Gastroesophageal sphincter (tissue), 4 donors: Measurements from ENCODE around the gene OR10G3. TPM values are rescaled to one million over a fixed set of nuclear protein-coding genes. Genes with fewer than 3 reads are reported as not detected.
"Not testable (repeated sequence)": the region's sequence is repeated elsewhere in the genome, so short reads cannot be mapped to it uniquely, and the experiment has no call there.

ENCODE experiments used
- ATAC-seq: fragments of 150-250 bp; one replicate; pipeline ENCODE4 v1.9.1; 2016; ENCODE audit warnings: mild to moderate bottlenecking, moderate library complexity
- H3K27ac ChIP-seq, 4 donors: fragments of 200-600 bp; sonication (generic) in 3 of 4; 1 replicate in 3 of 4; 2 replicates in 1 of 4; pipeline ENCODE4 v1.5.1; 2016 to 2019
- H3K27me3 ChIP-seq: fragments of 200-600 bp; sonication (generic); one replicate; pipeline ENCODE4 v1.5.1; 2019
- H3K36me3 ChIP-seq, 2 donors: fragments of 200-600 bp; sonication (generic); one replicate each; pipeline ENCODE4 v1.5.1; 2019; ENCODE audit warnings: control low read depth in 1 of 2
- H3K4me1 ChIP-seq, 3 donors: fragments of 200-600 bp; sonication (generic); 1 replicate in 2 of 3; 2 replicates in 1 of 3; pipeline ENCODE4 v1.5.1; 2016 to 2019; ENCODE audit warnings: control low read depth in 2 of 3
- H3K4me3 ChIP-seq, 2 donors: fragments of 200-600 bp; sonication (generic); one replicate each; pipeline ENCODE4 v1.5.1; 2019; ENCODE audit warnings: mild to moderate bottlenecking in 1 of 2, moderate library complexity in 1 of 2
- H3K9me3 ChIP-seq, 3 donors: fragments of 200-600 bp; sonication (generic); one replicate each; pipeline ENCODE4 v1.5.1; 2017 to 2019; ENCODE audit warnings: control low read depth in 2 of 3
- CTCF ChIP-seq, 4 experiments: fragments of 200-600 bp in 2 of 4; fragments of 450-650 bp in 2 of 4; sonication (generic) in 1 of 4; IDR thresholded peaks; one replicate each; pipeline ENCODE4 v1.5.1; 2017 to 2019; ENCODE audit warnings: antibody characterized with exemption in 4 of 4, mild to moderate bottlenecking in 2 of 4, moderate library complexity in 2 of 4
- EP300 ChIP-seq: sonication (generic); formaldehyde crosslinking; IDR thresholded peaks from one replicate; pipeline ENCODE4 v1.6.1; 2017; ENCODE audit warnings: antibody characterized with exemption, mild to moderate bottlenecking
- POLR2A ChIP-seq, 2 donors: fragments of 450-650 bp; IDR thresholded peaks; one replicate each; pipeline ENCODE4 v1.6.1; 2017; ENCODE audit warnings: antibody characterized with exemption in 2 of 2, mild to moderate bottlenecking in 2 of 2, moderate library complexity in 1 of 2
- POLR2AphosphoS5 ChIP-seq: sonication (generic); formaldehyde crosslinking; IDR thresholded peaks from one replicate; pipeline ENCODE4 v1.6.1; 2017; ENCODE audit warnings: antibody characterized with exemption
- WGBS, 2 donors: methylation state at CpG; one replicate each; pipeline ENCODE4 v1.1.5; 2018; ENCODE audit warnings: low coverage in 1 of 2; 5-methylcytosine and 5-hydroxymethylcytosine counted together
- total RNA-seq, 4 donors: library from RNA; depleted of rRNA; stranded (reverse); fragments of >200 nt; gene quantifications; one replicate each; pipeline ENCODE4 v1.1.0, GENCODE V29; 2016

OR10G3 gene
- total RNA-seq = not detected

DNA sequence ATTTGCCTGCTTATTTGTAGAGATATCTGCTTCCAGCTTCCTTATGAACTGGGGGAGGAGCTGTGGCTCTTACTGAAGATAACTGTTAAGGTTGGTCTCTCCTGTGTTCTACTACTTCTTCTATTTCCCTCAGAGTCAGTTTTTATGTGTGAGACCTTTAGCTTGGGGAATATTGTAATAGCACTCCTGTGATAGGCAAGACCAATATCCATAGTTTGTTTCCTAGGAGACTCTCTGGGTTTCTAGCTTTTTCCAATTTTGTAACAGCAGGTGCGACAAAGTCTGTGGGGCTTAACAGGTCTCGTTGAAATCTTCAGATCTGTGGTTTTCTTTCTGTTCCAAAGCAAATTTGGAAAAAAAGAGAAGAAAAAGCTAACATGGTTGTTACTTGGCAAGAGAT is at the start of gene OR10G3:
Gene OR10G3 (minus strand): TSS at position 101 of the 400 bp plus-strand sequence. CDS start 9,332 bp downstream, outside the sequence.
- H3K4me3 ChIP-seq = no peak within 1 kb of the TSS
- WGBS, 2 donors = 81 to 100% methylated on average over 2 of the region's 2 CpGs
- H3K27ac ChIP-seq = no peak within 1 kb of the TSS
- H3K36me3 ChIP-seq = no peaks in the 10 kb centered on the region
- ATAC-seq = no peak
- no peaks in the 10 kb centered on the region for H3K9me3 ChIP-seq
- H3K27me3 ChIP-seq = no peaks in the 10 kb centered on the region
- H3K4me1 ChIP-seq = no peaks in the 10 kb centered on the region
- TF ChIP-seq CTCF (IDR thresholded peaks at IDR 0.05) (no peak), POLR2A (IDR thresholded peaks at IDR 0.05) (no peak)

- Histone ChIP-seq H3K4me1 (no peaks in the 10 kb centered on the region), H3K27ac (no peak overlapping the region), H3K4me3 (no peak overlapping the region), H3K36me3 (no peaks in the 10 kb centered on the region), H3K9me3 (no peaks in the 10 kb centered on the region), H3K27me3 (peaks cover 8% of the 10 kb centered on the region)
- no peak for TF ChIP-seq EP300
- no peak for TF ChIP-seq POLR2AphosphoS5
- TF ChIP-seq CTCF (IDR thresholded peaks at IDR 0.05) = no peak
- TF ChIP-seq POLR2A (IDR thresholded peaks at IDR 0.05) = no peak
- no peak for ATAC-seq
- 55 to 56% methylated on average over 3 of the region's 3 CpGs for WGBS, 2 donors
Measured at GRCh38 chr14:21626491-21627230, 46.8 kb upstream of the OR10G3 start.

GRCh38 chr14:21617614-21618013 is 37.7 kb upstream of the OR10G3 start:
- Histone ChIP-seq H3K9me3 (peaks cover 0 to 5% (median 0%) of the 10 kb centered on the region in 3 donors), H3K27me3 (no peaks in the 10 kb centered on the region), H3K4me1 (no peaks in the 10 kb centered on the region), H3K27ac (no peak overlapping the region), H3K4me3 (no peak overlapping the region), H3K36me3 (no peaks in the 10 kb centered on the region)
- no peak for ATAC-seq
- WGBS, 2 donors = 69 to 74% methylated on average over 3 of the region's 8 CpGs
- TF ChIP-seq POLR2AphosphoS5 (no peak), CTCF (IDR thresholded peaks at IDR 0.05) (no peak), EP300 (no peak), POLR2A (IDR thresholded peaks at IDR 0.05) (no peak)

DNA sequence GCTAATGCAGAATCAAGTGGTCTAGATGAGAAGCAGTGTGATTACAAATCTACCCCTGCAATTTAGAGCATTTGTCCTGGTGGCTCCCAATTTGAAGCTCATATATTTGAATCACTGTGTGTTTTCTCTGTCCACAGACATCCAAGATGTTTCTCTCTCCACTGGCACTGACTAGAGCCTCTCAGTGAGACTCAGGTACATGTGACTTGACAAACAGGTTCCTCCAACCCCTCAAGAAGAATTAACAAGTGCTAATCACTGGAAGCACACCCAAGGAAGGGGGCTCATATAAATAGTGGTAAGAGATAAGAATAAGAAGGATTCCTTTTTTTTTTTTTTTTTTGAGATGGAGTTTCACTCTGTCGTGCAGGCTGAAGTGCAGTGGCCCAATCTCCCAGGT is 34.4 kb upstream of the OR10G3 start:
- no peak for ATAC-seq
- Histone ChIP-seq H3K4me1 (no peaks in the 10 kb centered on the region), H3K27me3 (no peaks in the 10 kb centered on the region), H3K27ac (no peak overlapping the region), H3K9me3 (no peaks in the 10 kb centered on the region), H3K36me3 (no peaks in the 10 kb centered on the region), H3K4me3 (no peak overlapping the region)
- 29 to 33% methylated on average over 1 of the region's 1 CpG for WGBS, 2 donors
- no peak for TF ChIP-seq POLR2AphosphoS5
- no peak for TF ChIP-seq POLR2A (IDR thresholded peaks at IDR 0.05)
- no peak for TF ChIP-seq EP300
- no peak for TF ChIP-seq CTCF (IDR thresholded peaks at IDR 0.05)

- WGBS, 2 donors = 72 to 76% methylated on average over 2 to 4 of the region's 6 CpGs
- no peaks in the 10 kb centered on the region for H3K9me3 ChIP-seq
- no peak for TF ChIP-seq POLR2A (IDR thresholded peaks at IDR 0.05)
- no peak for TF ChIP-seq POLR2AphosphoS5
- TF ChIP-seq EP300 = no peak
- no peak for TF ChIP-seq CTCF (IDR thresholded peaks at IDR 0.05)
- no peak for ATAC-seq
- no peaks in the 10 kb centered on the region for H3K4me1 ChIP-seq
- H3K36me3 ChIP-seq = no peaks in the 10 kb centered on the region
- no peaks in the 10 kb centered on the region for H3K27me3 ChIP-seq
- H3K4me3 ChIP-seq = no peak overlapping the region
- H3K27ac ChIP-seq = no peak overlapping the region
Measured at GRCh38 chr14:21612324-21612723, 32.4 kb upstream of the OR10G3 start.

GRCh38 chr14:21602181-21602580 is 22.3 kb upstream of the OR10G3 start:
- not testable (repeated sequence) for ATAC-seq, H3K9me3 ChIP-seq, H3K27me3 ChIP-seq, H3K27ac ChIP-seq, H3K4me3 ChIP-seq, H3K4me1 ChIP-seq, H3K36me3 ChIP-seq
- WGBS, 2 donors = 69 to 71% methylated on average over 2 to 3 of the region's 8 CpGs
